HepG2 (cell line): Measurements from ENCODE around the gene FSD2.

Experiments
- CENPX ChIP-seq: sonication (generic); formaldehyde crosslinking; IDR thresholded peaks from 2 replicates; pipeline ENCODE4 v1.9.0; 2021; ENCODE audit warnings: mild to moderate bottlenecking, missing genetic modification reagents, moderate library complexity
- MAX ChIP-seq: IDR thresholded peaks from 2 replicates; pipeline ENCODE4 v1.6.1; 2012; ENCODE audit warnings: inconsistent platforms
- MEIS2 ChIP-seq: sonication (generic); formaldehyde crosslinking; IDR thresholded peaks from 2 replicates; pipeline ENCODE4 v1.9.0; 2021; ENCODE audit warnings: mild to moderate bottlenecking, missing genetic modification reagents
- MTF2 ChIP-seq: sonication (generic); formaldehyde crosslinking; IDR thresholded peaks from 2 replicates; pipeline ENCODE4 v1.5.0; 2020; ENCODE audit warnings: missing genetic modification reagents, borderline replicate concordance
- SOX6 ChIP-seq, 2 experiments: fragments of 450-650 bp in 1 of 2; sonication (generic) in 1 of 2; formaldehyde crosslinking in 1 of 2; IDR thresholded peaks; 2 replicates each; pipeline versions ENCODE4 v1.4.0 to v1.6.1; 2017 to 2020; ENCODE audit warnings: antibody characterized with exemption in 1 of 2, mild to moderate bottlenecking in 1 of 2, missing genetic modification reagents in 1 of 2
- SP2 ChIP-seq: sonication (generic); formaldehyde crosslinking; IDR thresholded peaks from 2 replicates; pipeline ENCODE4 v1.5.1; 2020; ENCODE audit warnings: mild to moderate bottlenecking, missing genetic modification reagents
- SYNCRIP ChIP-seq: fragments of 200-400 bp; formaldehyde crosslinking; IDR thresholded peaks from 2 replicates; pipeline ENCODE4 v1.6.1; 2018; ENCODE audit warnings: mild to moderate bottlenecking, low read depth, low read length; ENCODE audit not compliant: insufficient read depth
- YY1 ChIP-seq: IDR thresholded peaks from 2 replicates; pipeline ENCODE4 v1.6.1; 2011; ENCODE audit warnings: low read length, low read depth, moderate library complexity, mild to moderate bottlenecking; ENCODE audit not compliant: insufficient read depth, insufficient replicate concordance
- ZNF619 ChIP-seq: sonication (generic); formaldehyde crosslinking; IDR thresholded peaks from 2 replicates; pipeline ENCODE4 v1.4.0; 2020; ENCODE audit warnings: mild to moderate bottlenecking, missing genetic modification reagents
- ZNF792 ChIP-seq: IDR thresholded peaks from 2 replicates; pipeline ENCODE4 v1.6.1; 2016

- TF ChIP-seq ZNF619 (CRISPR knock-in tag) (no peak), MEIS2 (no peak), SOX6 (IDR thresholded peaks at IDR 0.05) (no peak), SOX6 (CRISPR knock-in tag; IDR thresholded peaks at IDR 0.05) (no peak), MAX (no peak), YY1 (no peak), MTF2 (CRISPR knock-in tag) (no peak), SP2 (no peak), ZNF792 (CRISPR knock-in tag) (no peak), CENPX (CRISPR knock-in tag) (no peak), SYNCRIP (no peak)
Observed at GRCh38 chr15:82764117-82764490, 41.8 kb downstream of the FSD2 start.
